ENCODE measurements around the gene TDRD1. TPM values are rescaled to one million over a fixed set of nuclear protein-coding genes. Genes with fewer than 3 reads are reported as not detected.

TDRD1 gene
- total and polyA plus RNA-seq, 5 donors from 2014 or later, result 0.14 to 0.32 (median 0.25) TPM; not detected in 2

GRCh38 chr10:114176511-114176910, 2.6 kb upstream of the TDRD1 start:
- DNase-seq (no peak), ATAC-seq (ENCODE audit: low read depth in 2 of 2) (no peak)
- Mint-ChIP-seq H3K4me3 (peak overlapping the region in 2 of 4 donors; percentile 76 to 81), H3K27me3 (peaks cover 19% of the 10 kb centered on the region), H3K9me3 (peaks cover 0 to 2% (median 0%) of the 10 kb centered on the region in 7 donors), H3K36me3 (no peaks in the 10 kb centered on the region), H3K27ac (peak overlapping the region in 1 of 3 donors; percentile 33), H3K4me1 (peaks cover 29 to 45% (median 36%) of the 10 kb centered on the region in 4 donors)
- Histone ChIP-seq H3K27ac (ENCODE audit: insufficient read depth, low read length, poor library complexity, severe bottlenecking) (no peak overlapping the region), H3K4me1 (ENCODE audit: control insufficient read depth, insufficient read depth, low read length, poor library complexity, severe bottlenecking) (peaks cover 29% of the 10 kb centered on the region), H3K36me3 (ENCODE audit: control insufficient read depth, insufficient read depth, low read length) (no peaks in the 10 kb centered on the region), H3K9me3 (ENCODE audit: control insufficient read depth in 2 of 2, low read length in 2 of 2) (no peaks in the 10 kb centered on the region), H3K27me3 (ENCODE audit: control insufficient read depth, insufficient read depth, low read length) (peaks cover 1% of the 10 kb centered on the region), H3K4me3 (ENCODE audit: low read depth, low read length) (no peak overlapping the region)

- Histone ChIP-seq H3K4me1 (ENCODE audit: control insufficient read depth, insufficient read depth, low read length, poor library complexity, severe bottlenecking) (peaks cover 6% of the 10 kb centered on the region), H3K9me3 (ENCODE audit: control insufficient read depth in 2 of 2, low read length in 2 of 2) (no peaks in the 10 kb centered on the region), H3K4me3 (ENCODE audit: low read depth, low read length) (no peak overlapping the region), H3K27me3 (ENCODE audit: control insufficient read depth, insufficient read depth, low read length) (peaks cover 1% of the 10 kb centered on the region), H3K27ac (ENCODE audit: insufficient read depth, low read length, poor library complexity, severe bottlenecking) (no peak overlapping the region), H3K36me3 (ENCODE audit: control insufficient read depth, insufficient read depth, low read length) (no peaks in the 10 kb centered on the region)
- no peaks in the 10 kb centered on the region for H3K36me3 Mint-ChIP-seq
- H3K27ac Mint-ChIP-seq, result no peak overlapping the region
- peaks cover 0 to 1% (median 0%) of the 10 kb centered on the region in 7 donors for H3K9me3 Mint-ChIP-seq
- ATAC-seq (ENCODE audit: low read depth in 2 of 2) (no peak), DNase-seq (no peak)
- H3K4me3 Mint-ChIP-seq, result no peak overlapping the region
- H3K27me3 Mint-ChIP-seq, result peaks cover 27% of the 10 kb centered on the region
- H3K4me1 Mint-ChIP-seq, result peaks cover 12 to 20% (median 12%) of the 10 kb centered on the region in 4 donors
These were observed 594 bp downstream of the TDRD1 start for GRCh38 chr10:114179747-114180146.

GRCh38 chr10:114180937-114181336, 1.8 kb downstream of the TDRD1 start:
- H3K36me3 ChIP-seq (ENCODE audit: control insufficient read depth, insufficient read depth, low read length), result no peaks in the 10 kb centered on the region
- ATAC-seq (ENCODE audit: low read depth in 2 of 2) (no peak), DNase-seq (no peak)
- no peaks in the 10 kb centered on the region for H3K9me3 ChIP-seq (ENCODE audit: control insufficient read depth in 2 of 2, low read length in 2 of 2)
- no peak overlapping the region for H3K4me3 ChIP-seq (ENCODE audit: low read depth, low read length)
- H3K4me1 ChIP-seq (ENCODE audit: control insufficient read depth, insufficient read depth, low read length, poor library complexity, severe bottlenecking), result no peaks in the 10 kb centered on the region
- Mint-ChIP-seq H3K4me3 (no peak overlapping the region), H3K9me3 (peaks cover 0 to 1% (median 0%) of the 10 kb centered on the region in 7 donors), H3K27ac (no peak overlapping the region), H3K36me3 (no peaks in the 10 kb centered on the region), H3K4me1 (peaks cover 6 to 10% (median 7%) of the 10 kb centered on the region in 4 donors), H3K27me3 (peaks cover 25% of the 10 kb centered on the region)
- H3K27ac ChIP-seq (ENCODE audit: insufficient read depth, low read length, poor library complexity, severe bottlenecking), result no peak overlapping the region
- H3K27me3 ChIP-seq (ENCODE audit: control insufficient read depth, insufficient read depth, low read length), result peaks cover 1% of the 10 kb centered on the region

- H3K4me1 ChIP-seq (ENCODE audit: control insufficient read depth, insufficient read depth, low read length, poor library complexity, severe bottlenecking), result no peaks in the 10 kb centered on the region
- H3K27ac ChIP-seq (ENCODE audit: insufficient read depth, low read length, poor library complexity, severe bottlenecking), result no peak overlapping the region
- Mint-ChIP-seq H3K4me1 (peaks cover 0 to 2% (median 0%) of the 10 kb centered on the region in 4 donors), H3K27ac (no peak overlapping the region), H3K36me3 (no peaks in the 10 kb centered on the region), H3K27me3 (peaks cover 29% of the 10 kb centered on the region), H3K9me3 (no peaks in the 10 kb centered on the region), H3K4me3 (no peak overlapping the region)
- no peak for ATAC-seq (ENCODE audit: low read depth in 2 of 2)
- no peaks in the 10 kb centered on the region for H3K36me3 ChIP-seq (ENCODE audit: control insufficient read depth, insufficient read depth, low read length)
- DNase-seq, result no peak
- H3K4me3 ChIP-seq (ENCODE audit: low read depth, low read length), result no peak overlapping the region
- H3K27me3 ChIP-seq (ENCODE audit: control insufficient read depth, insufficient read depth, low read length), result peaks cover 3% of the 10 kb centered on the region
- H3K9me3 ChIP-seq (ENCODE audit: control insufficient read depth in 2 of 2, low read length in 2 of 2), result no peaks in the 10 kb centered on the region
These were observed 2.8 kb downstream of the TDRD1 start for GRCh38 chr10:114181971-114182370.

- H3K4me1 ChIP-seq (ENCODE audit: control insufficient read depth, insufficient read depth, low read length, poor library complexity, severe bottlenecking), result no peaks in the 10 kb centered on the region
- Mint-ChIP-seq H3K4me1 (no peaks in the 10 kb centered on the region), H3K27ac (no peak overlapping the region), H3K4me3 (no peak overlapping the region), H3K27me3 (peaks cover 35% of the 10 kb centered on the region), H3K9me3 (no peaks in the 10 kb centered on the region), H3K36me3 (no peaks in the 10 kb centered on the region)
- no peak overlapping the region for H3K4me3 ChIP-seq (ENCODE audit: low read depth, low read length)
- H3K9me3 ChIP-seq (ENCODE audit: control insufficient read depth in 2 of 2, low read length in 2 of 2), result no peaks in the 10 kb centered on the region
- DNase-seq (no peak), ATAC-seq (ENCODE audit: low read depth in 2 of 2) (no peak)
- H3K27me3 ChIP-seq (ENCODE audit: control insufficient read depth, insufficient read depth, low read length), result peaks cover 9% of the 10 kb centered on the region
- no peak overlapping the region for H3K27ac ChIP-seq (ENCODE audit: insufficient read depth, low read length, poor library complexity, severe bottlenecking)
- no peaks in the 10 kb centered on the region for H3K36me3 ChIP-seq (ENCODE audit: control insufficient read depth, insufficient read depth, low read length)
These were observed 4.4 kb downstream of the TDRD1 start for GRCh38 chr10:114183563-114183962.

- no peaks in the 10 kb centered on the region for H3K4me1 ChIP-seq (ENCODE audit: control insufficient read depth, insufficient read depth, low read length, poor library complexity, severe bottlenecking)
- DNase-seq (no peak), ATAC-seq (ENCODE audit: low read depth in 2 of 2) (no peak)
- peak overlapping the region in 1 of 4 donors; percentile 43 for H3K4me3 Mint-ChIP-seq
- H3K27me3 ChIP-seq (ENCODE audit: control insufficient read depth, insufficient read depth, low read length), result peaks cover 12% of the 10 kb centered on the region
- no peaks in the 10 kb centered on the region for H3K9me3 ChIP-seq (ENCODE audit: control insufficient read depth in 2 of 2, low read length in 2 of 2)
- H3K9me3 Mint-ChIP-seq, result no peaks in the 10 kb centered on the region
- no peak overlapping the region for H3K27ac Mint-ChIP-seq
- no peaks in the 10 kb centered on the region for H3K4me1 Mint-ChIP-seq
- H3K36me3 ChIP-seq (ENCODE audit: control insufficient read depth, insufficient read depth, low read length), result no peaks in the 10 kb centered on the region
- peaks cover 40% of the 10 kb centered on the region for H3K27me3 Mint-ChIP-seq
- H3K4me3 ChIP-seq (ENCODE audit: low read depth, low read length), result no peak overlapping the region
- H3K27ac ChIP-seq (ENCODE audit: insufficient read depth, low read length, poor library complexity, severe bottlenecking), result no peak overlapping the region
- no peaks in the 10 kb centered on the region for H3K36me3 Mint-ChIP-seq
These were observed 5.1 kb downstream of the TDRD1 start for GRCh38 chr10:114184276-114184675.

- H3K27me3 Mint-ChIP-seq, result peaks cover 34% of the 10 kb centered on the region
- H3K27ac Mint-ChIP-seq, result no peak overlapping the region
- H3K4me3 Mint-ChIP-seq, result no peak overlapping the region
- ATAC-seq (ENCODE audit: low read depth in 2 of 2) (no peak), DNase-seq (no peak)
- no peaks in the 10 kb centered on the region for H3K4me1 Mint-ChIP-seq
- no peaks in the 10 kb centered on the region for H3K9me3 Mint-ChIP-seq
- H3K4me1 ChIP-seq (ENCODE audit: control insufficient read depth, insufficient read depth, low read length, poor library complexity, severe bottlenecking), result no peaks in the 10 kb centered on the region
- no peaks in the 10 kb centered on the region for H3K36me3 ChIP-seq (ENCODE audit: control insufficient read depth, insufficient read depth, low read length)
- H3K27ac ChIP-seq (ENCODE audit: insufficient read depth, low read length, poor library complexity, severe bottlenecking), result no peak overlapping the region
- no peak overlapping the region for H3K4me3 ChIP-seq (ENCODE audit: low read depth, low read length)
- H3K36me3 Mint-ChIP-seq, result no peaks in the 10 kb centered on the region
- H3K27me3 ChIP-seq (ENCODE audit: control insufficient read depth, insufficient read depth, low read length), result peaks cover 17% of the 10 kb centered on the region
- H3K9me3 ChIP-seq (ENCODE audit: control insufficient read depth in 2 of 2, low read length in 2 of 2), result no peaks in the 10 kb centered on the region
These were observed 8.8 kb downstream of the TDRD1 start for GRCh38 chr10:114188001-114188400.

GRCh38 chr10:114188900-114189299, 9.7 kb downstream of the TDRD1 start:
- H3K27ac ChIP-seq (ENCODE audit: insufficient read depth, low read length, poor library complexity, severe bottlenecking), result no peak overlapping the region
- peaks cover 19% of the 10 kb centered on the region for H3K27me3 ChIP-seq (ENCODE audit: control insufficient read depth, insufficient read depth, low read length)
- no peak for DNase-seq
- Mint-ChIP-seq H3K27me3 (peaks cover 42% of the 10 kb centered on the region), H3K36me3 (no peaks in the 10 kb centered on the region), H3K27ac (no peak overlapping the region), H3K4me3 (no peak overlapping the region), H3K9me3 (no peaks in the 10 kb centered on the region), H3K4me1 (no peaks in the 10 kb centered on the region)
- H3K36me3 ChIP-seq (ENCODE audit: control insufficient read depth, insufficient read depth, low read length), result no peaks in the 10 kb centered on the region
- no peaks in the 10 kb centered on the region for H3K4me1 ChIP-seq (ENCODE audit: control insufficient read depth, insufficient read depth, low read length, poor library complexity, severe bottlenecking)
- no peaks in the 10 kb centered on the region for H3K9me3 ChIP-seq (ENCODE audit: control insufficient read depth in 2 of 2, low read length in 2 of 2)
- ATAC-seq (ENCODE audit: low read depth in 2 of 2), result no peak
- no peak overlapping the region for H3K4me3 ChIP-seq (ENCODE audit: low read depth, low read length)
